SK-N-SH (cell line): ENCODE data around the gene LTBP1. TPM values are rescaled to one million over a fixed set of nuclear protein-coding genes. Genes with fewer than 3 reads are reported as not detected.

Experiments used
- CTCF ChIA-PET: fragments of 300-600, 350-600 bp; formaldehyde crosslinking; extraction: SDS; loops from one replicate; lab custom pipeline; 2021; lab: Yijun Ruan, JAX
- POLR2A ChIA-PET: fragments of 350-600 bp; sonication (Branson Sonifier 250); formaldehyde crosslinking; extraction: SDS; loops from one replicate; lab custom pipeline; 2020; ENCODE audit warnings: antibody characterized with exemption, inconsistent platforms; lab: Yijun Ruan, JAX
- DNase-seq: peaks from one replicate; pipeline ENCODE4 v3.0.0; 2012
- H2AFZ ChIP-seq: fragments of 200-600 bp; sonication (generic); 2 replicates; pipeline ENCODE4 v1.8.1; 2016; ENCODE audit warnings: antibody characterized with exemption, mild to moderate bottlenecking, low read depth
- H3F3A ChIP-seq: fragments of 200-600 bp; sonication (generic); replicated peaks from 2 replicates; pipeline ENCODE3; 2016; ENCODE audit warnings: antibody characterized with exemption, mild to moderate bottlenecking; ENCODE audit not compliant: insufficient read depth
- H3K27ac ChIP-seq, 2 experiments: fragments of 200-500 bp in 1 of 2; fragments of 200-600 bp in 1 of 2; sonication (Bioruptor generic) in 1 of 2; sonication (generic), shearing (Covaris generic) in 1 of 2; 2 replicates each; pipeline versions ENCODE4 v1.5.1 to v1.6.1; 2014 to 2016; ENCODE audit warnings: low read depth in 2 of 2, inconsistent platforms in 1 of 2, low read length in 1 of 2, mild to moderate bottlenecking in 1 of 2, mixed read lengths in 1 of 2
- H3K27me3 ChIP-seq: fragments of 200-600 bp; sonication (generic), shearing (Covaris generic); 2 replicates; pipeline ENCODE4 v1.6.1; 2016; ENCODE audit warnings: mixed run types; ENCODE audit not compliant: insufficient read depth
- H3K36me3 ChIP-seq, 2 experiments: fragments of 200-500 bp in 1 of 2; fragments of 200-600 bp in 1 of 2; sonication (Bioruptor generic) in 1 of 2; sonication (generic) in 1 of 2; replicated peaks in 1 of 2; 2 replicates each; pipeline versions ENCODE3 to v1.5.1; 2014 to 2016; ENCODE audit warnings: low read length in 1 of 2, mild to moderate bottlenecking in 1 of 2; ENCODE audit not compliant: insufficient read depth in 2 of 2, control insufficient read depth in 1 of 2
- H3K4me1 ChIP-seq, 2 experiments: fragments of 200-500 bp in 1 of 2; fragments of 200-600 bp in 1 of 2; sonication (Bioruptor generic) in 1 of 2; sonication (generic), shearing (Covaris generic) in 1 of 2; 2 replicates each; pipeline versions ENCODE4 v1.5.1 to v1.6.1; 2014 to 2016; ENCODE audit warnings: low read depth in 1 of 2, low read length in 1 of 2, mixed run types in 1 of 2; ENCODE audit not compliant: insufficient read depth in 2 of 2, control insufficient read depth in 1 of 2
- H3K4me2 ChIP-seq: fragments of 200-600 bp; sonication (generic), shearing (Covaris generic); 2 replicates; pipeline ENCODE4 v1.6.1; 2017; ENCODE audit warnings: mixed run types
- H3K4me3 ChIP-seq, 2 experiments: fragments of 200-500 bp in 1 of 2; fragments of 200-600 bp in 1 of 2; sonication (Bioruptor generic) in 1 of 2; sonication (generic), shearing (Covaris generic) in 1 of 2; 2 replicates each; pipeline versions ENCODE4 v1.5.1 to v1.8.1; 2014 to 2016; ENCODE audit warnings: low read depth in 2 of 2, inconsistent platforms in 1 of 2, low read length in 1 of 2, mild to moderate bottlenecking in 1 of 2, mixed read lengths in 1 of 2, moderate library complexity in 1 of 2
- H3K79me2 ChIP-seq: fragments of 200-600 bp; sonication (generic); 2 replicates; pipeline ENCODE4 v1.8.1; 2017; ENCODE audit warnings: mild to moderate bottlenecking; ENCODE audit not compliant: insufficient read depth
- H3K9ac ChIP-seq: fragments of 200-600 bp; sonication (generic); 2 replicates; pipeline ENCODE4 v1.6.1; 2017; ENCODE audit warnings: mixed run types
- H3K9me2 ChIP-seq: fragments of 200-600 bp; sonication (generic); 2 replicates; pipeline ENCODE4 v1.6.1; 2017; ENCODE audit warnings: mixed run types
- H3K9me3 ChIP-seq: fragments of 200-600 bp; sonication (generic); 2 replicates; pipeline ENCODE4 v1.6.1; 2017; ENCODE audit warnings: mixed run types, mild to moderate bottlenecking, moderate library complexity
- H4K20me1 ChIP-seq: fragments of 200-600 bp; sonication (generic); 2 replicates; pipeline ENCODE4 v1.6.1; 2017; ENCODE audit warnings: mild to moderate bottlenecking, mixed run types; ENCODE audit not compliant: insufficient read depth
- CHD2 ChIP-seq: fragments of 150-350 bp; IDR thresholded peaks from 2 replicates; pipeline ENCODE4 v1.6.1; 2018; ENCODE audit warnings: low read length; ENCODE audit not compliant: partially characterized antibody
- ELF1 ChIP-seq: IDR thresholded peaks from 2 replicates; pipeline ENCODE4 v1.4.0; 2012
- EP300 ChIP-seq, 2 experiments: IDR thresholded peaks; 2 replicates each; pipeline versions ENCODE4 v1.4.0 to v1.6.1; 2012; ENCODE audit warnings: borderline replicate concordance in 1 of 2, low read depth in 1 of 2, low read length in 1 of 2
- GABPA ChIP-seq: IDR thresholded peaks from 2 replicates; pipeline ENCODE4 v1.4.0; 2012; ENCODE audit warnings: low read depth, mild to moderate bottlenecking
- GATA2 ChIP-seq: sonication (generic); formaldehyde crosslinking; IDR thresholded peaks from 2 replicates; pipeline ENCODE4 v1.5.0; 2020; ENCODE audit warnings: mild to moderate bottlenecking, missing genetic modification reagents
- IRF3 ChIP-seq: fragments of 150-350 bp; IDR thresholded peaks from 2 replicates; pipeline ENCODE4 v1.6.1; 2016; ENCODE audit warnings: mild to moderate bottlenecking, low read depth, low read length
- JUND ChIP-seq: IDR thresholded peaks from 2 replicates; pipeline ENCODE4 v1.4.0; 2012
- MXI1 ChIP-seq: IDR thresholded peaks from 2 replicates; pipeline ENCODE4 v1.6.1; 2012; ENCODE audit warnings: mild to moderate bottlenecking, low read depth, low read length, improper control_type of control experiment
- NFIC ChIP-seq: IDR thresholded peaks from 2 replicates; pipeline ENCODE4 v1.4.0; 2012; ENCODE audit warnings: borderline replicate concordance
- NRF1 ChIP-seq: IDR thresholded peaks from 2 replicates; pipeline ENCODE4 v1.6.1; 2012; ENCODE audit warnings: low read depth, mild to moderate bottlenecking, low read length
- PBX3 ChIP-seq: IDR thresholded peaks from 2 replicates; pipeline ENCODE4; 2012
- RAD21 ChIP-seq: IDR thresholded peaks from 2 replicates; pipeline ENCODE4 v1.6.1; 2012; ENCODE audit warnings: mild to moderate bottlenecking, low read length
- REST ChIP-seq: IDR thresholded peaks from 2 replicates; pipeline ENCODE4 v1.6.1; 2012; ENCODE audit warnings: mild to moderate bottlenecking, low read depth, low read length, moderate library complexity
- RFX5 ChIP-seq: IDR thresholded peaks from 2 replicates; pipeline ENCODE4 v1.6.1; 2012; ENCODE audit warnings: mild to moderate bottlenecking, improper control_type of control experiment, low read length
- RXRA ChIP-seq: IDR thresholded peaks from 2 replicates; pipeline ENCODE4 v1.4.0; 2012; ENCODE audit warnings: low read depth, mild to moderate bottlenecking, borderline replicate concordance
- TAF1 ChIP-seq: IDR thresholded peaks from 2 replicates; pipeline ENCODE4 v1.6.1; 2012; ENCODE audit warnings: low read depth, mild to moderate bottlenecking, low read length, moderate library complexity, borderline replicate concordance
- TCF12 ChIP-seq: IDR thresholded peaks from 2 replicates; pipeline ENCODE4 v1.4.0; 2012
- TEAD4 ChIP-seq: IDR thresholded peaks from 2 replicates; pipeline ENCODE4 v1.4.0; 2012; ENCODE audit warnings: mild to moderate bottlenecking, borderline replicate concordance; ENCODE audit not compliant: insufficient read depth
- USF2 ChIP-seq: fragments of 150-350 bp; IDR thresholded peaks from 2 replicates; pipeline ENCODE4 v1.6.1; 2017; ENCODE audit warnings: antibody characterized with exemption, low read length, low read depth, borderline replicate concordance
- YY1 ChIP-seq: IDR thresholded peaks from 2 replicates; pipeline ENCODE4 v1.4.0; 2012; ENCODE audit warnings: low read depth, mild to moderate bottlenecking
- WGBS: methylation state at CpG from one replicate; pipeline ENCODE4 v1.1.6; 2017; ENCODE audit warnings: low lambda C conversion rate; 5-methylcytosine and 5-hydroxymethylcytosine counted together
- polyA plus RNA-seq, 3 experiments: library from polyadenylated mRNA; depleted of rRNA; stranded (reverse); fragments of >200 nt; gene quantifications; 2 replicates each; pipeline ENCODE4 v1.2.3, GENCODE V29; 2012

Gene LTBP1
- polyA plus RNA-seq, 1 of the 3 experiments (the other 2 are of a cell fraction) = 467 TPM

GRCh38 chr2:32942793-32943485, 3.8 kb upstream of the LTBP1 start:
- CTCF ChIA-PET = interaction anchor here (1.0 to 1.3 kb wide), 2 partner anchors 91 to 171 kb away, joined by 3 to 4 read pairs; no protein-coding TSS in a partner anchor

GRCh38 chr2:32945286-32945685, 1.5 kb upstream of the LTBP1 start:
- ChIA-PET CTCF (interaction anchor here (0.8 to 2.4 kb wide), 12 partner anchors 11 to 496 kb away, joined by 3 to 8 read pairs (median 4); no protein-coding TSS in a partner anchor), POLR2A (no interaction called here)
- Histone ChIP-seq H3K4me3 (no peak overlapping the region), H3F3A (peaks cover 3% of the 10 kb centered on the region), H2AFZ (no peak overlapping the region), H4K20me1 (no peaks in the 10 kb centered on the region), H3K27ac (no peak overlapping the region), H3K9ac (no peak overlapping the region), H3K4me1 (peaks cover 0 to 6% of the 10 kb centered on the region in 2 experiments; a peak in 1 of 4 replicates), H3K4me2 (no peak overlapping the region), H3K79me2 (no peaks in the 10 kb centered on the region), H3K27me3 (no peaks in the 10 kb centered on the region), H3K9me3 (no peaks in the 10 kb centered on the region), H3K9me2 (no peaks in the 10 kb centered on the region), H3K36me3 (no peaks in the 10 kb centered on the region)
- no peak for DNase-seq
- WGBS = 88% methylated on average over 2 of the region's 2 CpGs
- TF ChIP-seq NRF1 (no peak), REST (no peak), YY1 (no peak), MXI1 (no peak), CHD2 (no peak), GATA2 (CRISPR knock-in tag) (no peak), ELF1 (no peak)

More at GRCh38 chr2:32942793-32943485, 3.8 kb upstream of the LTBP1 start:
- Histone ChIP-seq H2AFZ (0 out of 2 replicates have a peak overlapping the region, but pooled peaks have one; percentile 9), H3K4me2 (no peak overlapping the region), H3K79me2 (no peaks in the 10 kb centered on the region), H3K4me1 (peaks cover 5 to 6% of the 10 kb centered on the region in 2 experiments; a peak in 1 of 4 replicates), H3F3A (peaks cover 3% of the 10 kb centered on the region), H3K27me3 (no peaks in the 10 kb centered on the region), H3K9me3 (no peaks in the 10 kb centered on the region), H3K9me2 (no peaks in the 10 kb centered on the region), H4K20me1 (no peaks in the 10 kb centered on the region), H3K4me3 (no peak overlapping the region), H3K9ac (no peak overlapping the region), H3K36me3 (no peaks in the 10 kb centered on the region), H3K27ac (no peak overlapping the region)
- WGBS = 86% methylated on average over 4 of the region's 4 CpGs
- no peak for DNase-seq
- POLR2A ChIA-PET = no interaction called here
- TF ChIP-seq ELF1 (no peak), EP300 (IDR thresholded peaks at IDR 0.05; ENCODE audit: borderline replicate concordance in 1 of 2, low read depth in 1 of 2, low read length in 1 of 2) (no peak), RXRA (no peak), USF2 (no peak), TEAD4 (no peak), TCF12 (no peak), RFX5 (no peak), TAF1 (no peak), RAD21 (no peak), GABPA (no peak), IRF3 (no peak), PBX3 (no peak), NFIC (no peak), JUND (no peak)
